K562 (cell line): ENCODE results near the gene RBFOX1. TPM values are rescaled to one million over a fixed set of nuclear protein-coding genes. Genes with fewer than 3 reads are reported as not detected.

Source experiments
- ATAC-seq: fragments of 200-7000 bp; cut with Tn5 transposase; 3 replicates; pipeline ENCODE4 v1.9.1; 2020; ENCODE audit warnings: moderate library complexity
- BruUV-seq: library from RNA; stranded (reverse); fragments of 400-500 nt; replicated peaks from 2 replicates; lab custom pipeline; 2021; lab: Mats Ljungman, UMichigan
- CTCF ChIA-PET: fragments of 300-600 bp; formaldehyde crosslinking; extraction: SDS; loops from one replicate; lab custom pipeline; 2021; ENCODE audit warnings: low intra/inter-chr PET ratio; lab: Yijun Ruan, JAX
- POLR2A ChIA-PET: fragments of 300-600, 350-650 bp; sonication (Branson Sonifier 250); formaldehyde crosslinking; extraction: SDS; loops from one replicate; lab custom pipeline; 2021; ENCODE audit warnings: antibody characterized with exemption, inconsistent platforms; lab: Yijun Ruan, JAX
- DNase-seq, 4 experiments: peaks; one replicate each; pipeline versions ENCODE4 v3.0.0 to v3.0.0-alpha.2; 2011 to 2018; ENCODE audit warnings: low spot score in 3 of 4, mixed read lengths in 3 of 4; ENCODE audit errors: extremely low read depth in 1 of 4
- FAIRE-seq: peaks from 2 replicates; lab custom pipeline; 2011; peaks lifted over from hg19 to GRCh38; lab: Jason Lieb, UNC
- H2AFZ ChIP-seq: 2 replicates; pipeline ENCODE4 v1.6.0; 2011; ENCODE audit warnings: low read depth, low read length, control low read depth, inconsistent platforms
- H3K27ac ChIP-seq: fragments of 200-600 bp; 3 replicates; pipeline ENCODE4 v1.8.0; 2011; ENCODE audit warnings: low read depth, mild to moderate bottlenecking, control low read depth, inconsistent platforms, low read length, moderate library complexity, mixed read lengths; ENCODE audit errors: extremely low read depth
- H3K27me3 ChIP-seq, 2 experiments: fragments of 300-600 bp in 1 of 2; 2 replicates in 1 of 2; 3 replicates in 1 of 2; pipeline versions ENCODE4 v1.6.0 to v1.8.0; 2011; ENCODE audit warnings: inconsistent platforms in 2 of 2, low read length in 2 of 2, mild to moderate bottlenecking in 1 of 2, mixed read lengths in 1 of 2, moderate library complexity in 1 of 2; ENCODE audit not compliant: control insufficient read depth in 2 of 2, insufficient read depth in 2 of 2
- H3K36me3 ChIP-seq: fragments of 300-600 bp; 3 replicates; pipeline ENCODE4 v1.8.0; 2011; ENCODE audit warnings: mild to moderate bottlenecking, low read length, inconsistent platforms; ENCODE audit not compliant: control insufficient read depth, insufficient read depth
- H3K4me1 ChIP-seq, 2 experiments: fragments of 200-600 bp in 1 of 2; replicated peaks in 1 of 2; 2 replicates in 1 of 2; 3 replicates in 1 of 2; pipeline versions ENCODE4 v1.5.1 to v1.8.0; 2011; ENCODE audit warnings: inconsistent platforms in 2 of 2, low read length in 2 of 2, mild to moderate bottlenecking in 1 of 2, mixed read lengths in 1 of 2, moderate library complexity in 1 of 2; ENCODE audit not compliant: control insufficient read depth in 2 of 2, insufficient read depth in 2 of 2
- H3K4me2 ChIP-seq: 2 replicates; pipeline ENCODE4 v1.6.1; 2011; ENCODE audit warnings: low read length, control low read depth, inconsistent platforms, mixed read lengths; ENCODE audit not compliant: insufficient read depth
- H3K4me3 ChIP-seq: fragments of 200-600 bp; sonication (generic), shearing (Covaris generic); 2 replicates; pipeline ENCODE4 v1.5.1; 2016; ENCODE audit warnings: control low read depth, inconsistent platforms
- H3K79me2 ChIP-seq: fragments of 200-600 bp; 3 replicates; pipeline ENCODE4 v1.8.0; 2011; ENCODE audit warnings: low read length, inconsistent platforms; ENCODE audit not compliant: control insufficient read depth, insufficient read depth
- H3K9ac ChIP-seq, 2 experiments: 2 replicates each; pipeline versions ENCODE4 v1.6.0 to v1.6.1; 2011; ENCODE audit warnings: low read depth in 2 of 2, low read length in 2 of 2, control low read depth in 1 of 2, inconsistent platforms in 1 of 2, mild to moderate bottlenecking in 1 of 2, mixed read lengths in 1 of 2; ENCODE audit not compliant: insufficient read depth in 1 of 2
- H3K9me1 ChIP-seq: one replicate; pipeline ENCODE4 v1.6.0; 2011; ENCODE audit warnings: inconsistent platforms, mild to moderate bottlenecking, low read length, moderate library complexity; ENCODE audit not compliant: control insufficient read depth, insufficient read depth
- H3K9me3 ChIP-seq: replicated peaks from 2 replicates; pipeline ENCODE4 v1.5.1; 2011; ENCODE audit warnings: low read depth, low read length, inconsistent platforms; ENCODE audit not compliant: control insufficient read depth, insufficient read depth
- H4K20me1 ChIP-seq: replicated peaks from 2 replicates; pipeline ENCODE4 v1.6.1; 2011; ENCODE audit warnings: low read length, inconsistent platforms, mixed read lengths; ENCODE audit not compliant: control insufficient read depth, insufficient read depth
- DPF2 ChIP-seq: fragments of 450-650 bp; IDR thresholded peaks from 2 replicates; pipeline ENCODE4 v1.6.1; 2016
- GABPB2 ChIP-seq: fragments of 250-450 bp; sonication (Bioruptor Pico); conservative IDR thresholded peaks from 2 replicates; pipeline ENCODE4 v1.5.1; 2021; ENCODE audit warnings: mild to moderate bottlenecking
- MEF2A ChIP-seq: IDR thresholded peaks from 2 replicates; pipeline ENCODE4 v1.6.1; 2011; ENCODE audit warnings: low read depth, mild to moderate bottlenecking, low read length, moderate library complexity; ENCODE audit not compliant: control insufficient read depth
- SAP30 ChIP-seq: fragments of 200-600 bp; sonication (generic); IDR thresholded peaks from 2 replicates; pipeline ENCODE4 v1.6.1; 2012; ENCODE audit warnings: borderline replicate concordance, low read depth, mild to moderate bottlenecking, moderate library complexity, low read length, control low read depth, inconsistent platforms; ENCODE audit not compliant: insufficient read depth, poor library complexity, severe bottlenecking
- TFAP4 ChIP-seq: sonication (generic); formaldehyde crosslinking; IDR thresholded peaks from 2 replicates; pipeline ENCODE4 v1.8.0; 2022; ENCODE audit warnings: missing genetic modification reagents, mild to moderate bottlenecking, moderate library complexity, borderline replicate concordance
- YY1 ChIP-seq, 3 experiments: IDR thresholded peaks; 2 replicates each; pipeline ENCODE4 v1.6.1; 2011; ENCODE audit warnings: low read length in 2 of 3, mild to moderate bottlenecking in 2 of 3, moderate library complexity in 2 of 3, borderline replicate concordance in 1 of 3, control low read depth in 1 of 3, low read depth in 1 of 3; ENCODE audit not compliant: insufficient read depth in 3 of 3, insufficient replicate concordance in 2 of 3, control insufficient read depth in 1 of 3, insufficient read length in 1 of 3; ENCODE audit errors: extremely low read depth in 1 of 3
- ZBTB2 ChIP-seq: fragments of 450-650 bp; IDR thresholded peaks from 2 replicates; pipeline ENCODE4 v1.6.1; 2016; ENCODE audit warnings: antibody characterized with exemption
- ZNF134 ChIP-seq: fragments of 250-450 bp; sonication (Bioruptor Pico); conservative IDR thresholded peaks from 2 replicates; pipeline ENCODE4 v1.4.0; 2020
- ZNF699 ChIP-seq: fragments of 250-450 bp; sonication (Bioruptor Pico); IDR thresholded peaks from 2 replicates; pipeline ENCODE4 v1.8.0; 2021; ENCODE audit warnings: mild to moderate bottlenecking, moderate library complexity; ENCODE audit not compliant: insufficient replicate concordance
- ZNF778 ChIP-seq: fragments of 450-650 bp; formaldehyde crosslinking; IDR thresholded peaks from 2 replicates; pipeline ENCODE4 v1.4.0; 2020; ENCODE audit warnings: mild to moderate bottlenecking, moderate library complexity
- WGBS: fragments of 100-300 bp; shearing (Covaris generic); methylation state at CpG from one replicate; pipeline ENCODE4 v1.1.6; 2016; ENCODE audit warnings: low coverage, mixed read lengths; ENCODE audit not compliant: insufficient coverage; ENCODE audit errors: missing lambda C conversion rate; 5-methylcytosine and 5-hydroxymethylcytosine counted together
- in situ Hi-C: fragments of 300-500 bp; cut with MboI; formaldehyde crosslinking; loops from 4 replicates; pipeline ENCODE4 v1.15.0; 2018; ENCODE audit warnings: inconsistent platforms, mixed read lengths
- intact Hi-C: fragments of 100-400 bp; cut with micrococcal nuclease; formaldehyde crosslinking; loops from 2 replicates; pipeline ENCODE4 v1.14.2; 2022
- polyA plus RNA-seq, 8 experiments: library from polyadenylated mRNA; depleted of rRNA in 4 of 8; stranded (reverse) in 5 of 8; unstranded in 3 of 8; fragments of >200 nt; fragmentation: Nextera tagmentation in 2 of 8; fragmentation: Illumina TruSeq in 1 of 8; extraction: Ambion mirVana in 2 of 8; extraction: Trizol in 1 of 8; gene quantifications; 2 replicates each; pipeline versions ENCODE4 v1.2.1 to v1.2.3, GENCODE V29; 2011 to 2014; ENCODE audit warnings: inconsistent platforms in 1 of 8, missing spikeins in 1 of 8
- total RNA-seq, 7 experiments: library from RNA; depleted of rRNA in 6 of 7; stranded (reverse); fragments of >200 nt in 6 of 7; fragmentation: Illumina TruSeq in 2 of 7; extraction: Trizol in 2 of 7; gene quantifications; 2 replicates each; pipeline versions ENCODE4 v1.2.1 to v1.2.3, GENCODE V29; 2011 to 2021; ENCODE audit warnings: low replicate concordance in 1 of 7
- TF ChIP-seq, protein P1 (sequence below): fragments of 450-650 bp; formaldehyde crosslinking; IDR thresholded peaks from 2 replicates; pipeline ENCODE4 v1.4.0; 2020; ENCODE audit warnings: mild to moderate bottlenecking, moderate library complexity

The RBFOX1 gene
- total and polyA plus RNA-seq, 9 of the 15 experiments (the other 6 are each of a cell fraction or from before 2014, with no cell fraction given) = 0.03 TPM; not detected in 8

DNA sequence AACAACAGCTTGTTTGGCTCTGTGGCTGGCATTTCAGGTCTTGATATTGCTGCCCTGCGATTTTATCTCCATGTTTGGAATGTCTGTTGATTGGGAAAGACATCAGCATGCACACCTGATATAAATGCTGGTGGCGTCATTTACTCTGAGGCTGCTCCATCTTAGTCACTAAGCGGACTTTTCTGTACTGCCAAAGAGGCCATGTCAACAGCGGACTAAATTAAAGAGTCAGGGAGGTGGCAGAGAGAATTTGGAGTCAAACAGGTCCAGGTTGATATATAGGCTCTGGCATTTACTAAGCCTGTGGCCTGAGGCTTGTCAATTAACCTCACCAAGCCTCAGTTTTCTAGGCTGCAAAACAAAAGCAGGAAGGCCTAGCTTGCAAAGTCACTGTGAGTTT, 6.2 kb downstream of the RBFOX1 start:
- BruUV-seq = no TSS peak
- Histone ChIP-seq H3K4me1 (no peaks in the 10 kb centered on the region), H3K9ac (no peak overlapping the region), H3K27ac (no peak overlapping the region), H3K27me3 (no peaks in the 10 kb centered on the region; a peak in 1 of 5 replicates), H4K20me1 (no peaks in the 10 kb centered on the region), H3K4me3 (no peak overlapping the region), H3K9me3 (no peaks in the 10 kb centered on the region), H2AFZ (no peak overlapping the region), H3K4me2 (no peak overlapping the region), H3K9me1 (no peaks in the 10 kb centered on the region), H3K79me2 (no peaks in the 10 kb centered on the region), H3K36me3 (no peaks in the 10 kb centered on the region)
- no peak for FAIRE-seq
- ChIA-PET POLR2A (no interaction called here), CTCF (no interaction called here)
- DNase-seq = no peak
- TF ChIP-seq ZNF134 (CRISPR knock-in tag) = no peak
- intact Hi-C loops = no loop called here
- WGBS = 0% methylated on average over 4 of the region's 4 CpGs
- in situ Hi-C loops = no loop called here
- no peak for ATAC-seq

DNA sequence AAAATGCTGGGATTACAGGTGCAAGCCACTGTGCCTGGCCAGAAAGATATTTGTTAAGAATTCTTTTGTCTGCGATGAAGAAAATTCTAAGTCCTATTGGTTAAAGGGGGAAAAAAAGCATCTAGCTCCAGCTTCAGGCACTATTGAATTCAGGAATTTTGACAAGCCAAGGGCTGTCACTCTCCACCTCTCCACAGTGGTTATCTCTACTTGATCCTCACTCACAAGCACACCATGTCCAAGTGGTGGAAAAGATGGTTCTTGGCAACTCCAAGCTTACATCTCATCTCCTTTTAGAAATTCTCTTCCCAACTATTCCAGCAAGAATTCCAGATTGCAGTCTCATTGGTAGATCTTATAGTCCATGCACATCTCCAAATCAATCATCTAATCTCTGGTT, 7.1 kb downstream of the RBFOX1 start:
- ChIA-PET POLR2A (no interaction called here), CTCF (no interaction called here)
- H3K79me2 ChIP-seq = no peaks in the 10 kb centered on the region
- no peaks in the 10 kb centered on the region for H3K9me3 ChIP-seq
- no peak for DNase-seq
- H3K4me1 ChIP-seq = no peaks in the 10 kb centered on the region
- H3K27me3 ChIP-seq = peaks cover 0 to 2% of the 10 kb centered on the region in 2 experiments; a peak in 1 of 5 replicates
- no peaks in the 10 kb centered on the region for H3K9me1 ChIP-seq
- H3K27ac ChIP-seq = no peak overlapping the region
- 0% methylated on average over 1 of the region's 1 CpG for WGBS
- no peaks in the 10 kb centered on the region for H3K36me3 ChIP-seq
- H2AFZ ChIP-seq = no peak overlapping the region
- in situ Hi-C loops (no loop called here), intact Hi-C loops (no loop called here)
- no peak overlapping the region for H3K4me3 ChIP-seq
- no peaks in the 10 kb centered on the region for H4K20me1 ChIP-seq
- no peak for FAIRE-seq
- ATAC-seq = no peak
- no TSS peak for BruUV-seq
- no peak overlapping the region for H3K9ac ChIP-seq
- no peak overlapping the region for H3K4me2 ChIP-seq
- no peak for TF ChIP-seq YY1 (IDR thresholded peaks at IDR 0.05; ENCODE audit: borderline replicate concordance in 1 of 3, control insufficient read depth in 1 of 3, extremely low read depth in 1 of 3, insufficient read depth in 3 of 3, insufficient read length in 1 of 3, insufficient replicate concordance in 2 of 3, low read depth in 1 of 3, low read length in 2 of 3)
- TF ChIP-seq GABPB2 (CRISPR knock-in tag) = no peak
- TF ChIP-seq TFAP4 (CRISPR knock-in tag) = no peak
- TF ChIP-seq MEF2A = no peak
- no peak for TF ChIP-seq ZNF778 (CRISPR knock-in tag)
- no peak for TF ChIP-seq ZNF699 (CRISPR knock-in tag)
- TF ChIP-seq, protein P1, sequence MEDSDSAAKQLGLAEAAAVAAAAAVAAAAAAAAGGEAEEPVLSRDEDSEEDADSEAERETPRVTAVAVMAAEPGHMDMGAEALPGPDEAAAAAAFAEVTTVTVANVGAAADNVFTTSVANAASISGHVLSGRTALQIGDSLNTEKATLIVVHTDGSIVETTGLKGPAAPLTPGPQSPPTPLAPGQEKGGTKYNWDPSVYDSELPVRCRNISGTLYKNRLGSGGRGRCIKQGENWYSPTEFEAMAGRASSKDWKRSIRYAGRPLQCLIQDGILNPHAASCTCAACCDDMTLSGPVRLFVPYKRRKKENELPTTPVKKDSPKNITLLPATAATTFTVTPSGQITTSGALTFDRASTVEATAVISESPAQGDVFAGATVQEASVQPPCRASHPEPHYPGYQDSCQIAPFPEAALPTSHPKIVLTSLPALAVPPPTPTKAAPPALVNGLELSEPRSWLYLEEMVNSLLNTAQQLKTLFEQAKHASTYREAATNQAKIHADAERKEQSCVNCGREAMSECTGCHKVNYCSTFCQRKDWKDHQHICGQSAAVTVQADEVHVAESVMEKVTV = no peak
- TF ChIP-seq DPF2 = no peak
- no peak for TF ChIP-seq SAP30
- no peak for TF ChIP-seq ZBTB2
